NCI-H128 (cell line): ENCODE results near the gene SLC39A11.
"Not testable (repeated sequence)": the region's sequence is repeated elsewhere in the genome, so short reads cannot be mapped to it uniquely, and the experiment has no call there.

Source experiments
- DNase-seq: peaks from one replicate; lab custom pipeline; 2025; ENCODE audit not compliant: unreplicated experiment; lab: John Stamatoyannopoulos, UW

Gene SLC39A11

DNA sequence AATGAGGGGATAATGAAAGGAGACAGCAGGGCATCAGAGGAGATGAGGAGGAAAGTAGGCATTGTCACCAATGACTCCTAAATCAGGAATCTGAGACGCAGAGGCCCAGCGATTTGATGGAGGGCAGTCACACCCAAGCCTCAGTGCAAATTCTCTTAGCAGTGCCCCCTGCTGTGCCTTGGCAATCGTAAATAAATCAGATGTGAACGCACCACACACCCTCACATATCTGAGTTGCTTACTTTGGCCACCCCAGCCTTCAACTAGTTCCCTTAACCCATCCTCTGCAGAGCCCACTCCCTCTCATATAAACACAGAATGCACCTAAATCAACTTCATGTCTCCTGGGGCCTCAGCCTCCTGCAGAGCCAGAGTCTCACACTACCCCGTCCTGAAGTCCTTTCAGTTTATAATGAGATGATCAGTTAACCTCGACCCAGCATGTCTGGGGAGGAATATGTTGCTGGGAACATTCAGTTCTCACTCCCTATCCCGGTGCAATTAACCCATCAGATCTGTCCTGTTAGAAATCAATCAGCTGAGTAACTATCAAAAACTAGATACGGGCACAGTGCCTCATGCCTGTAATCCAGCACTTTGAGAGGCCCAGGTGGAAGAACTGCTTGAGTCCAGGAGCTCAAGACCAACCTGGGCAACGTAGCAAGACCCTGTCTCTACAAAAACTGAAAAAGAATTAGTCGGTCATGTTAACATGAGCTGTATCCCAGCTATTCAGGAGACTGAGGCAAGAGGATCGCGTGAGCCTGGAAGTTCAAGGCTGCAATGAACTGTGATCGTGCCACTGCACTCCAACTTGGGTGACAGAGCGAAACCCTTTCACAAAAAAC, 78.4 kb downstream of the SLC39A11 start:
- no peak for DNase-seq

DNA sequence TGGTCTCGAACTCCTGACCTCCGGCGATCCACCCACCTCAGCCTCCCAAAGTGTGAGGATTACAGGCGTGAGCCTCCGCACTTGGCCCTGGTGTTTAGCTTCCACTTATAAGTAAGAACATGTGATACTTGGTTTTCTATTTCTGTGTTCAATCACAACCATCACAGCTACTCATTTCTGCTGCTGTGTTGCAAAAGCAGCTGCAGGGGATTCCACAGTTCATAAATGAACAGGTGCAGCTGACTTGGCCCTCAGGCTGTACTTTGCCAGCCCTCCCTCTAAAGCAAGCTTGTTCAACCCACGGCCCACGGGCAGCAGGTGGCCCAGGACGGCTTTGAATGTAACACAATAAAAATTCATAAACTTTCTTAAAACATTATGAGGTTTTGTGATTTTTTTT, 79.2 kb downstream of the SLC39A11 start:
- DNase-seq = no peak

DNA sequence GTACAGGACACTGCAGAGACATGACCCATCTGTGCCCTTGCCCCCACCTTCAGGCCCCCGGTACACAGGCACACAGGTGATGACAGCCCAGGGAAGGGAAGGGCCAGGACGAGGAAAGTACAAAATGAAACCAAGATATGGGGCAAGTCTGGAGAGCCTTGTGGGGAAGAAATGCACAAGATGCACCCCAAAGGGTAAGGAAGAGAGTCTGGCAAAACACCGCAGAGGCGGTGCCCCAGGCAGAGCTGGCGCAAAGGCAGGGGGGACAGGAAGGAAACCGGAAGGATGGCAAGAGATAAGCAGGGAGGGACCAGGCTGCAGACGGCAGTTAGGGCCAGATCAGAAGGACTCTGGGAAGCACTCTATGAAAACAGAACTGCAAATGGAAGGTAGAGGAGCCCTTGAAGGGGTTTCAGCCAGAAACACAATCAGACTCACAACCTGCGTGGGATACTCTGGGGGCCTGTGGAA, 81.4 kb downstream of the SLC39A11 start:
- no peak for DNase-seq

DNA sequence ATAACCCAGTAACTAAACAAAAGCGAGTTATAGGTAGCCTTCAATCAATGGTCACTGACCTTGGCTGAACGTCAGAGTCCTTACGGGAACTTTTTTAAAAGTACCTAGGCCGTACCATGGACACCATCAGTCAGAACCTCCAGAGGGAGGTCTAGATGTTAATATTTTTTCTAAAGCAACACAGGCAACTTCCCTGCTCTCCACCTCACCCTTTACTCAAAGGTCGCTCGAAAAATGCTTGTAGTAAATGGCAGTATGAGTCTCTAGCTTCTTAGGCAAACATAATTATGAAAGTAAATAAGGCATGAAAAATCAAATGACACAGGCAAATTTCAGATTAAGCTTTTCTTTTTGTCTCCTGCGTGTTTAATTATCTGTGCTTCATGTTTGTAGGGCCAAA, 82.1 kb downstream of the SLC39A11 start:
- DNase-seq = no peak

- no peak for DNase-seq
Measured at GRCh38 chr17:73007407-73007806, 85.1 kb downstream of the SLC39A11 start.

DNA sequence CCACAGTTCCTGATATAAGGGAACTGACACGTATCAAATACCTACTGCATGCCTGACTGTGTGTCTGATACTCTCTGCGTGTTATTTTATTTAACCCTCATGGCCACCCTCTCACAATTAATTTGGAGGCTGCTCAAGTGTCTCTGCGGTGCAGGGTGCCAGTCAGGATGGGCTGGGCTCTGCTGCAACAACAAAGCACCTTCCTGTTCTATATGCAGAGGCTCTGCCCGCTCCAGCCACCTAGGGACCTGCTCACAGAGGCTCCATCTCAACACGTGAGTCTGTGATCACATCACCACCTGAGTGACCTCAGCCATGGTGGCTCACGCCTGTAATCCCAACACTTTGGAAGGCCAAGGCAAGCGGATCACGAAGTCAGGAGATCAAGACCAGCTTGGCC, 87.1 kb downstream of the SLC39A11 start:
- no peak for DNase-seq

GRCh38 chr17:73003487-73003886, 89.0 kb downstream of the SLC39A11 start:
- no peak for DNase-seq

- DNase-seq = no peak
Measured at GRCh38 chr17:73000832-73001231, 91.7 kb downstream of the SLC39A11 start.

- DNase-seq = not testable (repeated sequence)
Measured at GRCh38 chr17:72999474-72999873, 93.0 kb downstream of the SLC39A11 start.

DNA sequence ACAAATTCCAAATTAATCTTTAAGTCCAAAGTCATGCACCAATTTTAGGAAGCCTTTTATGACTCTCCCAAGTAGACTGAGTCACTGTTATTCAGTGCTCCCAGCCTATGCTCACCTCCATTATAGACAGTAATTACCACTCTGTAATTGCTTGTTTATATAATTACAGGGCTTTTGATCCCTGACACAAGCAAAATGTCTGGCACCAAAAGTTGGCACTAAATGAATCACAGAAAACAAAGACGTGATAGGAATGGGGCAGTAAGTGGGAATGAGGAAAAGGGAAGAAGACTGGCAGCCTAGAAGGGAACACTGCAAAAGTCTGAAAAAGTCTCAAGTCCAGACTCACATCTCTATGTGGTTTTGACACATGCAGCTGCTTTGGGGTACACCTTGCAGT, 94.1 kb downstream of the SLC39A11 start:
- DNase-seq = no peak

DNA sequence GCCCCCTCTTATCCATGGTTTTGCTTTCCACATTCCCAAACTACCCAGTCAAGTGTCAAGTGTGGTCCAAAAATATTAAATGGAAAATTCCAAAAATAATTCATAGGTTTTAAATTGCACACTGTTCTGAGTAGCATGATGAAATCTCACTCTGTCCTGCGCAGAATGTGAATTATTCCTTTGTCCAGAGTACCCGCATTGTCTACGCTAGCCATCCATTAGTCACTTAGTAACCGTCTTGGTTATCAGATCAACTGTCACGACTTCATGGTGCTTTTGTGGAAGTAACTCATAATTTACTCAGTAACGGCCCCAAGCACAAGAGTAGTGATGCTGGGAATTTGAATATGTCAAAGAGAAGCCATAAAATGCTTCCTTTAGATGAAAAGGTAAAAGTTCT, 94.9 kb downstream of the SLC39A11 start:
- DNase-seq = no peak

DNA sequence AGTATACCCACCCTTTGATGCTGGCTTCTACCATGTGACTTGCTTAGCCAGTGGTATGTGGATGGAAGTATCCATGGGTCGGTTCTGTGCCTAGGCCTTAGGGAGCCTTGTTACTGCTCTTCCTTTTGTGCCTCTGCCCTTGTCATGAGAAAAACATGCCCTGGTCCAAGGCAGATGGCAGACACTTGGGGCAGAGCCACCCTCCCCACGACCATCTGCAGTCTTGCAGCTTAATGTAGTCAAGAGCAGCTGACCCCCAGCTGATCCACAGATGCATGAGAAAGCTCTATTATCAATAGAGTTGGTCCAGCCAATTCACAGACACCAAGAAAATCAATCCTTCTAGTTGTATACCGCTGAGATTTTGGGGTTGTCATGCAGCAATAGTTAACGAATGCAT, 95.7 kb downstream of the SLC39A11 start:
- no peak for DNase-seq

DNA sequence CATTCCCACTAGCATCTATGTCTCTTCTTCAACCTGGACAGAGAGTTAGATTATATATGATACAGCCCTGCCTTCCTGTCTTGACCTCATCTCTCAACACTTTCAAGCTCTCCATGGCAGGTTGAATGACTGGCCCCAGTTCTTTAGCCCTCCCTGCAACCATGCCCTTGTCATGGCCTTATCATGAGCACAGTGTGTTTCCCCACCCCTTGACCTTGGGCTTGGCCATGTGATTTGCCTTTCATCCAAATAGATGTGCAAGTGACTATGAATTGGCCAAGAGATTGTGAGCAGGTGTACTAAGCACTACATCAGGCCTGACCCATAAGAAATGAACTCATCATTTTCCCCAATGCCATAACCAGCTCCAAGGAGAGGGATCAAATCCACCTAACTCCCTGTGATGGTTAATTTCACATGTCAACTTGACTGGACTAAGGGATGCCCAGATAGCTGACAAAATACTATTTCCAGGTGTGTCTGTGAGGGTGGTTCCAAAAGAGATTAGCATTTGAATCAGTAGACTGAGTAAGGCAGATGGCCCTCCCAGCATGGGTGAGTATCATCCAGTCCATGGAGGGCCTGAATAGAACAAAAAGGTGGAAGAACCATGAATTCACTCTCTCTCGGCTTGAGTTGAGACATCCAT, 97.4 kb downstream of the SLC39A11 start:
- no peak for DNase-seq

DNA sequence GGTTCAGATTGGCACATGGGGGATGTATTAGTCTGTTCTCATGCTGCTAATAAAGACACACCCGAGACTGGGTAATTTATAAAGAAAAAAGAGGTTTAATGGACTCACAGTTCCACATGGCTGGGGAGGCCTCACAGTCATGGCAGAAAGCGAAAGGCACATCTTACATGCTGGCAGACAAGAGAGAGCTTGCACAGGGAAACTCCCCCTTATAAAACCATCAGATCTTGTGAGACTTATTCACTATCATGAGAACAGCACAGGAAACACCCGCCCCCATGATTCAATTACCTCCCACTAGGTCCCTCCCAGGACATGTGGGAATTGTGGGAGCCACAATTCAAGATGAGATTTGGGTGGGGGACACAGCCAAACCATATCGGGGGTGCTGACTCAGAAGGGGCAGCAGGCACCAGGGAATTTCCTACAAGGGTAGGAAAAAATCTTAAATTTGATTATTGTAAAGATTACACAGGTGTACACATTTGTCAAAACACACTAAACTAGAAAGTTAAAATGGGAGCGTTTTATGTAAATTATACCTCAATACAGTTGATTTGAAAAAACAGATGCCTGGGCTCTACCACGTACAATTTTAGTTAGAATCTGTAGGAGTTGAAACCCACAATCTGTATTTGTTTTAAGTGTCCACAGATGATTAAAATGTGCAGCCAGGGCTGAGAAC, 99.6 kb downstream of the SLC39A11 start:
- not testable (repeated sequence) for DNase-seq

DNA sequence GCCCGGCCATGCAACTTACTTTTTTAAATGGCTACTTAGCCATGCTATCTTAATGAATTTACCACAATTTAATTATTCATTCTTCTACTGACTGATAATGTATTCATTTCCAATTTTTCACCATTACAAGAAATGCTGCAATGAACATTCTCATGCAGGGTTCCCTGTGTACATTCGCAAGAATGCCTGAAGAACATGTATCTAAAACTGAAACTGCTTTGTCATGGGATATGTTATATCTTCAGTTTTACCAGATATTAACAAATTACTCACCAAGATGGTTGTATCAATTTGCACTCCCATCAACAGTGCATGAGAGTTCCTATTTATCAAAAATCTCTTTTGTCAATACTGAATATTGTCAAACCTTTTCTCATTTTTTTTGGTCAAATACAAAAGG, 100.8 kb downstream of the SLC39A11 start:
- no peak for DNase-seq

DNA sequence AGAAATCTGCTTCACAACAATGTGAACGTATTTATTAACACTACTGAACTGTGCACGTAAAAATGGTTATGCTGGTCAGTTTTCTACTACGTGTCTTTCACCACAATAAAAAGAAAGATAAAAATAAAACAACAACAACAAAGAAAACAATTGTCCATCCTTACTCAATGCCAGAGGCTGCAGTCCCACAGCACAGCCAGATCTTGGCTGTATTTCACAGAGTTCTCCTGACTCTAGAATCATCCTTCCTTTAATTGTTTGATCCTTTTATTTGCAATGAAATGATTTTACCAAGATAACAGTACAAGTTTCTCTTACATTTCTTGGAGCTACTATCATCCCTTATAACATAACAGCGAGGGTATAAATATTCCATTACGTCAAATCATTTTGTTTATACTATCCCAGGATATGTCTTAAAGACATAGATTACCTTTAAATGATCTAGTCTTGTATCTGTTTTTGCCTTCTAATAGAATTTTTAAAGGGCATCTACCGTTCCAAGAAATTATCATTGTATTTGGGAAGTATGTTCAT, 103.3 kb downstream of the SLC39A11 start:
- no peak for DNase-seq

DNA sequence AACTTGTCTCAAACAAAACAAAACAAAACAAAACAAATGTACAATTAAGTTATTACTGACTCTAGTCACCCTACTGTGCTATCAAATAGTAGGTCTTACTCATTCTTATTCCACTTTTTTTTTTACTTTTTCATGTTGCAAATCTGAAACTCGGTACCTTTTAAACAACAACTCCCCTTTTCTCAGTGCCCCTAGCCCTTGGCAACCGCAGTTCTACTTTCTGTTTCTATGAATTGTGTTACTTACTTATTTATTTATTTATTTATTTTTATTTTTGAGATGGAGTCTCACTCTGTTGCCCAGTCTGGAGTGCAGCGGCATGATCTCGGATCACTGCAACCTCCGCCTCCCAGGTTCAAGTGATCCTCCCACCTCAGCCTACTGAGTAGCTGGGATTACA, 104.0 kb downstream of the SLC39A11 start:
- no peak for DNase-seq

GRCh38 chr17:72987166-72987565, 105.3 kb downstream of the SLC39A11 start:
- DNase-seq = no peak

DNA sequence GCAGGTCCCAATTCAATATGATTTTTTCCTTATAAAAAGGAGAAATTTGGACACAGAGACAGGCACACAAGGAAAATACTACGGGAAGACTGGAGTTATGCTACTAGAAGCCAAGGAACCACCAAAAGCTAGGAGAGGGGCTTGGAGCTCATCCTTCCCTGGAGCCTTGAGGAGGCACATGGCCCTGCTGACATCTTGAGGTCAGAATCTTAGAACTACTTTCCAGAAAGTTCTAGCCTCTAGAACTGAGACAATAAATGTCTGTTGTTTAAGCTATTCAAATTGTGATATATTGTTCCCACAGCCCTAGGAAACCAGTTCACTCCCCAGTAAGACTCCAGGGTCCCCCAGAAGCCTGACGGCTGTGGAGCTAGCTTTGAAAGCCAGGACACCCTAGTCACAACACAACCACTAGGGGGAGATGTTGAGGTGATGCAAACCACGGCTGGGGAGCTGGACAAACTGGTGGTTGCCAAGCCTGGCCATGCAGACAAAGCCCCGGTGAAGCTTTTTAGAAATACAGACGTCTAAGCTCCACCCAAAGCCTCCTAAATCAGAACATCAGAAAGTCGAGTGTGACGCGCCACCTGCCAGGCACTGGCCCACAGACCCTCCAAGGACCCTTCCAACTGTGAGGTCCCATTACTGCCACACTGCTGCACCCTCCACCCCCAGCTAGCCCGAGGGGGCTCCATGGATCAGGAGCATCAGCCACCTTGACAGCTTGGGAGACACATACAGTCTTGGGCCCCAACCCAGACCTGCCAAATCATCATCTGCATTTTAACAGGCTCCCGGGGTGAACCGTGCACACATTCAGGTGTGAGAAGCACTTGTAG, 106.4 kb downstream of the SLC39A11 start:
- peak; percentile 25 for DNase-seq

- no peak for DNase-seq
Measured at GRCh38 chr17:72984926-72985325, 107.6 kb downstream of the SLC39A11 start.
